Measurements from ENCODE around the gene STOX2. TPM values are rescaled to one million over a fixed set of nuclear protein-coding genes. Genes with fewer than 3 reads are reported as not detected.

STOX2 gene
- total and polyA plus RNA-seq, 2 experiments from 2014 or later, result not detected

DNA sequence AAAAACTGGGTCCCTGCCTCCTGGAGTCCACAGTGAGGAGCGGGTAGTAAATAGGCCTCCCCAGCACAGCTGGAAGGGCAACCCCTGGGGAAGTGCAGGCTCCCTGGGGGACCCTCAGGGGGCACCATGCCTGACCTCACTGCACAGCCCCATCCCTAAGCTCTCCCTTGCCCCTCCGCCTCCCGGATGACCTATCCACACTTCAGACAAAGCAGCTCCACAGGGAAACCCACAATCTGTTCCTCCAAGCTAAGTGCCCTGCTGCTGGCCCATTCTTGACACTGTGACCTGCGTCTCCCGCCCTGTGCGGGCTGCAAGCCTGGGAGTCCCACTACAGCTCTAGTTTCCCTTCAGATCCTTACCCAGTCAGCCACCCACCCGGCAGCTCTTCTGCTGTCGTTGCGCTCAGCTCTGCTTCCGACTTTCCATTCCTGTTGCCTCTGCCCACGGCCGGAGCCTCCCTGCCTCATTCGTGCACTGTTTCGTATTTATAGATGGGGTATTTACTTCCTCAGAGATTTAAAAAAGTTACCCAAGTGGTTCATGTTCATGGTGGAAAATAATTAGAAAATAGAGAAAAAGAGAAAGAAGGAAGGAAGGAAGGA, 47.0 kb upstream of the STOX2 start:
- in situ Hi-C loops (cut with MboI), result no loop called here

DNA sequence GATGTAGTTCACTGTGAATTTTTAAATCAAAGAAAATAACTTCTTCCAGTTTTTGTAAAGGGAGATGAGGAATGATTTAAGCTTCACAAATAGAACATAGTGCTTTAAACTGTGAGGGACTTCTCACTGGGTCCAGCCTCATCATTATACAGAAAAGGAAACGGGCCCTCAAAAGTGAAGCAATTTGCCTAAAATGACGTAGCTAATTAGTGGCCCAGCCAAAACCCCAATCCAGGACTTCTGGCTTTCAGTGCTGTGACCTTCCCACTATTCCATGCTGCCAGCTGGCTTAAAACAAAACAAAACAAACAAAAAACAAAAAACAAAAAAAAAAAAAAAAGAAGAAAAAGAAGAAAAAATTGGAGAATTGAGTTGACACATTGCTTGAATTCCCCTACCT, 45.0 kb upstream of the STOX2 start:
- H3K9ac ChIP-seq, result no peak overlapping the region
- TF ChIP-seq EZH2phosphoT487 (IDR thresholded peaks at IDR 0.05; ENCODE audit: insufficient read depth, low read depth), result no peak
- TF ChIP-seq EZH2 (IDR thresholded peaks at IDR 0.05; ENCODE audit: insufficient read depth, poor library complexity, severe bottlenecking), result no peak
- H3K9me3 ChIP-seq (ENCODE audit: low read depth), result no peaks in the 10 kb centered on the region
- no peaks in the 10 kb centered on the region for H4K20me1 ChIP-seq (ENCODE audit: insufficient read depth)
- H3K27ac ChIP-seq, result no peak overlapping the region
- no peak overlapping the region for H2AFZ ChIP-seq
- no peaks in the 10 kb centered on the region for H3K36me3 ChIP-seq (ENCODE audit: low read depth)
- no peaks in the 10 kb centered on the region for H3F3A ChIP-seq (ENCODE audit: insufficient read depth)
- no peaks in the 10 kb centered on the region for H3K79me2 ChIP-seq (ENCODE audit: insufficient read depth)
- H3K4me1 ChIP-seq (ENCODE audit: insufficient read depth), result no peaks in the 10 kb centered on the region
- no peak overlapping the region for H3K4me3 ChIP-seq
- no peak overlapping the region for H3K4me2 ChIP-seq (ENCODE audit: unreplicated experiment)
- DNase-seq, result no peak
- 11 to 14% methylated on average over 2 of the region's 2 CpGs for WGBS, 2 experiments (ENCODE audit: low coverage in 1 of 2, low lambda C conversion rate in 2 of 2, missing lambda C conversion rate in 2 of 2)
- H3K27me3 ChIP-seq (replicated peaks; ENCODE audit: insufficient read depth), result no peaks in the 10 kb centered on the region
- in situ Hi-C loops (cut with MboI), result no loop called here
- H3K9me2 ChIP-seq (ENCODE audit: insufficient read depth), result no peaks in the 10 kb centered on the region

More for the DNA sequence above, 47.0 kb upstream of the STOX2 start:
- Histone ChIP-seq H3K27ac (no peak overlapping the region), H3K9me3 (ENCODE audit: low read depth) (no peaks in the 10 kb centered on the region), H2AFZ (no peak overlapping the region), H3K4me2 (ENCODE audit: unreplicated experiment) (no peak overlapping the region), H3K36me3 (ENCODE audit: low read depth) (no peaks in the 10 kb centered on the region), H4K20me1 (ENCODE audit: insufficient read depth) (no peaks in the 10 kb centered on the region), H3K9me2 (ENCODE audit: insufficient read depth) (no peaks in the 10 kb centered on the region), H3F3A (ENCODE audit: insufficient read depth) (no peaks in the 10 kb centered on the region), H3K27me3 (replicated peaks; ENCODE audit: insufficient read depth) (no peaks in the 10 kb centered on the region; the same call in 1 of the 2 replicates), H3K9ac (no peak overlapping the region), H3K4me3 (no peak overlapping the region), H3K4me1 (ENCODE audit: insufficient read depth) (no peaks in the 10 kb centered on the region), H3K79me2 (ENCODE audit: insufficient read depth) (no peaks in the 10 kb centered on the region)
- 64 to 65% methylated on average over 14 of the region's 14 CpGs for WGBS, 2 experiments (ENCODE audit: low coverage in 1 of 2, low lambda C conversion rate in 2 of 2, missing lambda C conversion rate in 2 of 2)
- DNase-seq, result no peak
- no peak for TF ChIP-seq EZH2 (IDR thresholded peaks at IDR 0.05; ENCODE audit: insufficient read depth, poor library complexity, severe bottlenecking)
- TF ChIP-seq EZH2phosphoT487 (IDR thresholded peaks at IDR 0.05; ENCODE audit: insufficient read depth, low read depth), result no peak

DNA sequence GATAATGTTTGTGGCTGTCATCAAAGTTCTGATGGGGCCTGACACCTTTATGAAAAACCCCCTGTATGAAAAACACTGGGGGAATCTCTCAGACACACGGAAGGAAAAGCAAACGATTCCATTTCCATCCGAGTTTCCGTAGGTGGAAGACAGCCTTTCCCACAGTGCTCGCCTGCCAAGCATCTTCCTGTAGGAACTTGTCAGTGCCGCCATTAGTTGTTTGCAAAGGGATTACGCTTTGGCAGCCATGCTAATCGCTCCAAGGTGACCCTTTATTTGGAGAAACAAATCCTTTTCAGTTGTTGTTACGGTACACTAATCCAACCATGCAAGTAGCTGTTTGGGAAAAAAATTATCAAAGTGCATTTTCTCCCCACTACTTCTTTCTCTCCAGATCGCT, 44.4 kb upstream of the STOX2 start:
- no peaks in the 10 kb centered on the region for H3K36me3 ChIP-seq (ENCODE audit: low read depth)
- H3K9ac ChIP-seq, result no peak overlapping the region
- in situ Hi-C loops (cut with MboI), result no loop called here
- H3K9me3 ChIP-seq (ENCODE audit: low read depth), result no peaks in the 10 kb centered on the region
- no peaks in the 10 kb centered on the region for H3F3A ChIP-seq (ENCODE audit: insufficient read depth)
- no peak overlapping the region for H3K4me3 ChIP-seq
- DNase-seq, result no peak
- no peak overlapping the region for H3K27ac ChIP-seq
- 63 to 66% methylated on average over 10 of the region's 10 CpGs for WGBS, 2 experiments (ENCODE audit: low coverage in 1 of 2, low lambda C conversion rate in 2 of 2, missing lambda C conversion rate in 2 of 2)
- H2AFZ ChIP-seq, result no peak overlapping the region
- H3K4me1 ChIP-seq (ENCODE audit: insufficient read depth), result no peaks in the 10 kb centered on the region
- no peaks in the 10 kb centered on the region for H3K27me3 ChIP-seq (replicated peaks; ENCODE audit: insufficient read depth)
- H3K4me2 ChIP-seq (ENCODE audit: unreplicated experiment), result no peak overlapping the region
- H3K9me2 ChIP-seq (ENCODE audit: insufficient read depth), result no peaks in the 10 kb centered on the region
- H4K20me1 ChIP-seq (ENCODE audit: insufficient read depth), result no peaks in the 10 kb centered on the region
- no peak for TF ChIP-seq EZH2phosphoT487 (IDR thresholded peaks at IDR 0.05; ENCODE audit: insufficient read depth, low read depth)
- no peak for TF ChIP-seq EZH2 (IDR thresholded peaks at IDR 0.05; ENCODE audit: insufficient read depth, poor library complexity, severe bottlenecking)
- no peaks in the 10 kb centered on the region for H3K79me2 ChIP-seq (ENCODE audit: insufficient read depth)

DNA sequence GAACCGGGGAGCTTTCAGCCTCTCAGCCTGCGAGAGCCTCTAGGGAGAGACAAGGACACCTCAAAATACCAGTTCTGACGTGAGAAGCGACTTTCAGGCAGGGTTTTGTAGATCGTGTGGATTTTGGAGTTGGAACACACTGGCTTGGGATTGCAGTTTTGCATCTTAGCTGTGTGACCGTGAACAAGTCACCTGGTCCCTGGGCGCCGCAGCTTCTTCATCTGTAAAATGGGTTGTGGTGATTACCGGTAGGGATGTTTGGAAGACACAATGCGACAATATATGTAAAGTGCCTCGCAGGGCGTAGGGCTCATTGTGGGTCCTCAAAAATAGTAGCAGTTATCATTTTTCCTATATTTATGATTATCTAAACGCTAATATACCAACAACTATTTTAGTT, 43.7 kb upstream of the STOX2 start:
- Histone ChIP-seq H3K4me3 (no peak overlapping the region), H3K36me3 (ENCODE audit: low read depth) (no peaks in the 10 kb centered on the region), H3K4me2 (ENCODE audit: unreplicated experiment) (no peak overlapping the region), H4K20me1 (ENCODE audit: insufficient read depth) (no peaks in the 10 kb centered on the region), H3K9me3 (ENCODE audit: low read depth) (no peaks in the 10 kb centered on the region), H3K27ac (no peak overlapping the region), H3K9ac (no peak overlapping the region), H2AFZ (no peak overlapping the region), H3K9me2 (ENCODE audit: insufficient read depth) (no peaks in the 10 kb centered on the region), H3F3A (ENCODE audit: insufficient read depth) (no peaks in the 10 kb centered on the region), H3K27me3 (replicated peaks; ENCODE audit: insufficient read depth) (no peaks in the 10 kb centered on the region), H3K79me2 (ENCODE audit: insufficient read depth) (no peaks in the 10 kb centered on the region), H3K4me1 (ENCODE audit: insufficient read depth) (no peaks in the 10 kb centered on the region)
- 69 to 73% methylated on average over 13 of the region's 13 CpGs for WGBS, 2 experiments (ENCODE audit: low coverage in 1 of 2, low lambda C conversion rate in 2 of 2, missing lambda C conversion rate in 2 of 2)
- TF ChIP-seq EZH2phosphoT487 (IDR thresholded peaks at IDR 0.05; ENCODE audit: insufficient read depth, low read depth) (no peak), EZH2 (IDR thresholded peaks at IDR 0.05; ENCODE audit: insufficient read depth, poor library complexity, severe bottlenecking) (no peak)
- no peak for DNase-seq
- in situ Hi-C loops (cut with MboI), result no loop called here
